T-helper 1 cell treated with Interleukin-12 subunit alpha and Interleukin-12 subunit beta and Interleukin-4 antibody, amounts not matched to agents 30 ng/mL and 1 ng/mL, for 36 hours (primary cell): ENCODE data around the gene CST4. TPM values are rescaled to one million over a fixed set of nuclear protein-coding genes. Genes with fewer than 3 reads are reported as not detected.
"Not testable (repeated sequence)": the region's sequence is repeated elsewhere in the genome, so short reads cannot be mapped to it uniquely, and the experiment has no call there.

Experiments
- intact Hi-C: fragments of 100-400 bp; cut with micrococcal nuclease; formaldehyde crosslinking; loops from one replicate; pipeline ENCODE4 v1.15.1; 2024
- total RNA-seq: library from RNA; stranded (reverse); gene quantifications from 2 replicates; pipeline ENCODE4 v1.2.3, GENCODE V29; 2022

The CST4 gene
- total RNA-seq, 1 donor from 2014 or later = not detected

DNA sequence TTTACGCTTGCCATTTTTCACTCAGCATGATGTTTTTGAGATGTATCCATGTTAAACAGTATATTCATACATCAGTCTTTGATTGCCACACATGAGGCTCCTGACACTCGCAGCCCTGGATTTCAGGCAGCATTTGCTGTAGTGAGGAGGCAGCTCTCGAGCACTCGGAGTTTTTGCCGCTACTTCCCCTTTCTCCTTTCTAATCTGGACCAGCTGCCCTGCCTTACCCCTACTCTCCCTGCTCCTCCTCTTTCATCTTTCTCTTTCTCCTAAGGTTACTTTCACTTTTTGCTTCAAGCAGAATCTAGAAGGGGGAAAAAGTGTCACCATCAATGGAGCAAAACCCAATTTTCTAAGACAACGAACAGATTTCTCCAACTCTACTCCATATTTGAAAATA, 45.2 kb downstream of the CST4 start:
- intact Hi-C loops = no loop called here

DNA sequence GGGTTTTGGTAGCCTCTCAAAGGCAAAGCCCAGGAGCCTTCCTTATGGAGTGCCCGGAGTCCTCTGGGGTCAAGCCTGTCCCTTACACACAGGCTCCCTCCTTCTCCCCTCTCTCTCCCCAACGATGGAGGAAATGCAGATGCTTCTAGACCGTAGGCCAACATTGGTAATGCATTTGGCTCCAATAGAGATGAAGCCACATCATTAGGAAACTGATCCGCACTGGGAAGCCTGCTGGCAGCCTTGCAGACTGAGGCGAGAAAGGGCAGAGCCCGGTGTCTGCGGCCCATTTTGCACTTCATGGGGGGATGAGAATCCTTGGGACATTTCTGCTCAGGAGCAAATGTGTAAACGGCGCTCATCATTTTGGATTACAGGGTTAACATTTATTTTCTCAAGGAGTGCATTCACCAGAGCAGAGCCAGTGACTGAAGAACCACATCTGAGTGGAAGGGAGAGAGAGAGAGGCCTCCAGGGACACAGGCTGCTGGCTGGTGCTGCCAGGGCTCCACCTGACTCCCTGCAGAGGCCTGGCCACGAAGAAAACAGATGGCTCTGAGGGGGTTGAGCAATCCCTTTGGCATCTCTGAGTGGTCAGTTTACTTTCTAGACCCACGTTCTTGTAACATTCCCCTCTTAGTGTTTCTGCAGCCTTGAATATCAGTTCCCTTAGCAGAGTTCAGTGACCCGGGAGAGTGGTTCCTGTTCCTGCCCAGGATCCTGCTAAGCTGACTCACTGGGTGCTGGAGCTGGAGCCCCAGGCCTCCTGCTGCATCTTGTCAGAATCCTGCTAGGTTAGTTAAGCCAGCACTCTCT, 46.7 kb downstream of the CST4 start:
- intact Hi-C loops = no loop called here

DNA sequence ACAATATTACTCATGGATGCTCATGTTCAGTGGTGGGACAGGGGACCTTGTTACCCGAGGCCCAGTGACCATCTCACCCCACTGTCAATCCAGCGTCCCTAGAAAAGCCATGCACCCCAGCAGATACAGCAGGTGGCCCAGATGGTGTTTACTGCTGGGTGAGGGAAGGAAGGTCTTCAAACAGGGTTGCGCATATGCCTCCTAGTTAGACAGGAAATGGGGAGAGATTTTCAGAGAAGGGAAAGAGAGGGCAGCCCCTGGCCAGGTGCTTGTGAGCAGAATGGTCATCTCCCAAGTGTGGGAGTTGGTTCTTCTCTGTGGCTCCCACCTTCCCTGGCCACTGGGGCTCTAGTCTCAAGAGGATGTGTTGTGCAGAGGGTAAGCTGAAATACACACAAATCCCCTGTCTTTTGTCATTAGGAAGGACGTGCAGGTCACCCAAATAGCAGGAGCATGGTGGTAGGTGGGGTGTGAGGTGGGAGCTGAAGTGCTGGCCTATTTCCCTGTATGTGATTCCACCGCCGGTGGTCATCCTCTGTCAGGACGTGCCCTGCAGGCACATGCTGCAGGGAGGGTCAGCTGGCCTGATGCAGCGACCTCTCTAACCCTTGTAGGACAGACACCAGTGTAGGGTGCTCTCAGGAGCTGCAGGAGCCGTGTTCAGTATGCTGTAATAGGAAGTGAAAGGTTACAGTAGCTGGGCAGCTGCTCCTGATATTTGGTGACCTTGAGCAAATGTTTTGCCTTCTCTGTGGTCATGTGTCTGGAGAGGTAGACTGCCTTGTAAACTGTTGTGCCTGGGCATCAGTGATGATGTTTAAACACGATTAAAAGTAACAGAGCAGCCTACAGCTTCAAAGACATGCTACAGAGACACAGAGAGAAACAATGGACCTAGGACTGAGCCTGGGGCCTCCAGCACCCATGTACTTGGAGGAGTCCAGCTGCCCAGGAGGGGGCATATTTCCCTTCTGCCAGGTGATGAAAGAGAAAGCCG, 47.9 kb downstream of the CST4 start:
- intact Hi-C loops = no loop called here

DNA sequence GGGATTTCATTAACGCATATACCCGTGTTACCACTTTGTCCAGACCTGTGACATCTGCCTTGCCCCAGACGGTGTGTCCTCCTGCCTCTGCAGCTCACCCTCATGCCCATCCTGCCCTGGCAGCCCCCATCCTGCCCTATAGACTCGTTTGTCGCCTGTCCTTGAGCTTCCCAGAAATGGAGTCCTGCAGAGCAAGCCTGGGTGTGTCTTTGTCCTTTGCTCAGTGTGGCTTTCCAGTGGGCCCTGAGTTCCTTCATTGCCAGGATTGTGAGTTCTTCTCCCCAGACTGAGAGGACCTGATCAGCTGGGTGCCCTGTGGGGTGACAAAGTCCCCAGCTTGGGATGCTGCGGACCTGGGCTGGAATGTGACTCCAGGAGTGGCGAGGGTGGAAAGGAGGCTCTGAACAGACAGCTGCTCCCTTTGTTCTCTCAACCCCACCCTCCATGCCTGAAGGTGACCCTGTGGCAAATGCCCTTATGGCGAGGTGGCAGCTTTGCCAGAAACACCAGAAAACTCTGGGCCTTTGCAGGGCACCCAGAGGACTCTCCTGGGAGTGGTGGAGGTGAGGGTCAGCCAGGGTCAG, 48.7 kb downstream of the CST4 start:
- intact Hi-C loops = no loop called here

DNA sequence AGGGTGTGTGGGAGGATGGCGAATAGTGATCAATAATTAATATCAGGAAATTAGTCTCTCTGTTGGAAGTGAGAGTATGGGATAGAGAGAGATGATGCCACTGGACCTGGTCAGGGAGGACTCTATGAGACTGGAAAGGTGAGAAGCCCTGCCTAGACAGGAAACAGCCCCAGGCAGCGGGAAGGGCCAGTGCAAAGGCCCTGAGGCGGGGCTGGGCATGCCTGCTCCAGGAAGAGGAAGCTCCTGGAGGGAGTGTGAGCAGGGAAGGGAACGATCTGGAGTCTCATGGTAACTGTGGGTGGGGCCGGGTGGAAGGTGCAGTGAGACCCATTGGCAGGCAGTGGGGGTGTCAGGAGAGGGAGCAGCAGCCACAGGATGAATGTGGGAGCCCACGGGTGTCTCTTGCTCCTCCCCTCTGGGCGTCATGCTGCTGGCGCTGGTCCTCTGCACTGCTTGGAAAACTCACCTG, 49.3 kb downstream of the CST4 start:
- intact Hi-C loops = no loop called here

DNA sequence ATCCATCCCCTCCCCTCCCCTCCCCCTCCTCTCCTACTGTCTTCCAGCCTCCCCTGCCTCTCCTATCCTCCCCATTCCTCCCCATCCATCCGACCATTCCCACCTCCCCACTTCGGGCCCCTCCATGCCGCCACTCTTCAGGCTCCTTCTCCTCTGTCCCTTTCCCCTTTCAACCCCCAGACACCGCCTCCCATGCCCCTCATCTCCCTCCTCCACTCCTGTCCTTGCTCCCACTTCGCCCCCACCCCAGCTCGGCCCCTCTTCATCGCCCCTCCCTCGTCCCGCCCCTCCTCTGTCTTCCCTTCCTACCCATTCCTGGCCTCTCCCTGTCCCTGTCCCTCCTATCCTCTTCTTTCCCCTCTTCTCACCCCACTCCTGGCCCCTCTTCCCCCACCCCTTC, 50.5 kb downstream of the CST4 start:
- intact Hi-C loops = no loop called here

DNA sequence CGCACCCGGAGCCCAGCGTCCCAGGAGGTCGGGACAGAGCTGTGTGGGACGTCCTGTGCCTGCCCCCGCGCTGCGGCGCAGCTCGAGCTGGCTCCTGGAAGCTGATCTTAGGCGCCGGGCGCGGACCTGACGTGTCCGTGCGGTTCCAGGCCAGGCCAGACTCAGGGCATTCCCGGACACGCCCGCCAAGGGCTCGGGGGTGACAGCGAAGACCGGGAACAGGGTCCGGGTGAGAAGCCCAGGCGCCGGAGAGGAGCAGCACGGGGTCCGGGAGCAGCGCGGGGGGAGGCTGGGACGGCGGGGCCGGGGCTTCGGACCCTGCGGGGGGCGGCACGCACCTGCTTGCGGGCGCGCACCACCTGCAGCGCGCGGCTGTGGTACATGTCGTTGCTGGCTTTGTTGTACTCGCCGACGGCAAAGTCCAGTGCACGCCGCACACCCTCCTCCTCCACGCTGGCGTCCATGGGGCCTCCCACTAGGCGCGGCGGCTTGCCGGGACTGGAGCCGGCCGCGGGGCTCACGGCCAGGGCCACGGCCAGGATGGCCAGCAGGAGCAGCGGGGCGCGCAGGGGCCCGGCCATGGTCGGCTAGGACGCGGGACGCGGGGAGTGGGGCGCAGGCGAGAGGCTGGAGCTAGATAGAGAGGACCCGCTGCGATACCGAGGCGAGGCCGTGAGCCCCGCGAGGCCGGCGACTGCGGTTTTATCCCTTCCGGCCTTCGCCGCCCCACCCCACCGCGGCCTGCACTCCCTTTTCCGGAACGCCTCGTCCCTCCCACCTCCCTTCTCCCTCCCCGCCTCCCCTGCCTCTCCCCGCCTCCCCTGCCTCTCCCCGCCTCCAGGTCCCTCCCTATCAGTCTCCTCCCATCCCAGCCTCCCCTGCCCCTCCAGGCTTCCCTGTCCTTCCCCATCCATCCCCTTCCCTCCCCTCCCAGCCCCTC, 51.3 kb downstream of the CST4 start, which contains the start of gene CST3:
Gene CST3 (minus strand): TSS at position 674 of the 940 bp plus-strand sequence. CDS start 93 bp downstream, at position 581.
- intact Hi-C loops = no loop called here

DNA sequence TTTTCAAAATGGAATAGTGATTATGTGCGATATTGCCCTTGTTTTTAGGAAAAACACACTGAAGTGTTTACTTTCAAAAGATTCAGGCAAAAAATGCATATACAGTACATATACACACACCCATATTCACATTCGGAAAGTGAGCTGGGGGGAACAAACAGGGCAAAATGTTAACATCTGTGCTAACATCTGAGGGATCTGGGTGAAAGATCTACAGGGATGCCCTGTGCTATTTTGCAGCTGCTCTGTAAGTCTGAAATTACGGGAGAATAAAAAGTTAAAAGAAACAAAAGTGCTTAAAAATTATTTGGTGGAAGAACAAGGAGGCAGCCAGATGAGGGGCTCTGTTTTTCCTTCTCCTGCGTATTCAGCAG, 51.9 kb downstream of the CST4 start:
- intact Hi-C loops = no loop called here

DNA sequence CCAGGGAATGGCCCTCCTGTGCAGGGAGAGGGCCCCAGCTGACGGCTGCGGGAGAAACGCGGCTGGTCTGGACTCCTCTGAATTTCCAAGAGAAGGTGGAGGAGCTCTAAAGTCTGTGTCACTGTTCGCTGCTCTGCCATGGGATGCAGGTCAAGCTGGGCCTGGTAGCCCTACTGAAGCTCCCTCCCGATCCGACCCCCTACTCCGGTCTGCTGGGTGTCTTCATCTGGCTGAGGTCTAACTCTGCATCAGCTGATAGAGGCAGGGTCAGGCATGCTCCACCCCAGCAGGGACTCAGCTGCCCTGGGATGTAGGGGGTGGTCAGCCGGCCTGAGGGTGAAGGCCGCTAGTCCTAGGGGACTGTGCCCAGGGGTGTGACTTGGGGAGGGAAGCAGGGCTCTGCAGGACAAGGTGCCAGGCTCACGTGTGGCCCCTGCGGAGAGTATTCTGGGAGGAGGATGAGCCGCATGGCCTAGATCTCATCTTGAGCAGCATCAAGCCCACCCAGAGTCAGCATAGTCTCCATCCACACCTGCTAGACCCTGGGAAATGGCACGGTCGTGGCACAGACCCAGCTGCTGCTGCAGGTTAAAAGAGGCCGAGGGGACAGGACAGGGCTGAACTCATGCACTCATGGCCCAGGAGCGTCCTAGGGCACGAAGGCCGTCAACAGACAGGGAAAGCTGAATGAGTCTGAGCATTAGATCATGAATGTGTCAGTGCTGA, 52.5 kb downstream of the CST4 start:
- intact Hi-C loops = no loop called here

DNA sequence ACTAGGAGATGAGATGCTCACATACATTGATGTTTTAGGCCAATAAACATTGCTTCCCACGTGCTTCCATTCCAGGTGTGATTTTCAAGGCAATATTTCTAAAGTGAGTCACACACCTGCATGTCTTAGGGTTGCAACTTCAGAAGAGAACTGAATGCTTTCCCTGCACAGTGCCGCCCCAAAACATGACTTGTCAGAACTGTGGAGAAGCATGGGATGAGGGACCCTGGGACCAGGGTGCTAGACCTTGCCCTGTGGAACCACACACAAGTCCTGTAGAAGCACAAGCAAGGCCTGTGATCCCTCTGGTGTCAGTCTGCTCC, 53.1 kb downstream of the CST4 start:
- intact Hi-C loops = not testable (repeated sequence)

Other genes starting within 250 kb of the CST4 start
- not detected in 2 replicates for gene CSTL1, start 249.4 kb downstream of the CST4 start, total RNA-seq
- not detected in 2 replicates for gene CST11, start 236.2 kb downstream of the CST4 start, total RNA-seq
- not detected in 2 replicates for gene CST8, start 197.9 kb downstream of the CST4 start, total RNA-seq
- gene CST9L, start 120.6 kb downstream of the CST4 start, total RNA-seq = not detected in 2 replicates
- gene CST9, start 83.1 kb downstream of the CST4 start, total RNA-seq = not detected in 2 replicates
- 0.59 and 0.83 TPM in 2 replicates for gene CST3, start 51.1 kb downstream of the CST4 start, total RNA-seq
- not detected in 2 replicates for gene CST1, start 61.9 kb upstream of the CST4 start, total RNA-seq
- not detected in 2 replicates for gene CST2, start 137.7 kb upstream of the CST4 start, total RNA-seq
- gene CST5, start 190.7 kb upstream of the CST4 start, total RNA-seq = not detected in 2 replicates